Nephron progenitor cell (in vitro differentiated cells): ENCODE results near the gene RAN.

Source experiments
- DNase-seq: peaks from one replicate; pipeline ENCODE4 v3.0.0; 2021
- H3K27ac Mint-ChIP-seq: 2 replicates; pipeline ENCODE4 v1.8.0; 2021; ENCODE audit warnings: mild to moderate bottlenecking, moderate library complexity, mixed read lengths
- H3K27me3 Mint-ChIP-seq: 2 replicates; pipeline ENCODE4 v1.8.0; 2021; ENCODE audit warnings: mild to moderate bottlenecking, low read depth, mixed read lengths; ENCODE audit not compliant: poor library complexity
- H3K36me3 Mint-ChIP-seq: 2 replicates; pipeline ENCODE4 v1.8.0; 2021; ENCODE audit warnings: low read depth, mixed read lengths
- H3K4me1 Mint-ChIP-seq: 2 replicates; pipeline ENCODE4 v1.8.0; 2021; ENCODE audit warnings: mixed read lengths
- H3K4me3 Mint-ChIP-seq: 2 replicates; pipeline ENCODE4 v1.8.0; 2021; ENCODE audit warnings: mild to moderate bottlenecking, moderate library complexity, mixed read lengths
- H3K9me3 Mint-ChIP-seq: 2 replicates; pipeline ENCODE4 v1.8.0; 2021; ENCODE audit warnings: mild to moderate bottlenecking, moderate library complexity, mixed read lengths
- CTCF ChIP-seq: fragments of 200-600 bp; sonication (generic); IDR thresholded peaks from 2 replicates; pipeline ENCODE4 v1.5.0; 2021; ENCODE audit warnings: antibody characterized with exemption

The RAN gene

GRCh38 chr12:130871286-130872178, at the start of gene RAN:
Gene RAN (plus strand): TSS chr12:130872066. CDS start chr12:130872594, 528 bp downstream.
- TF ChIP-seq CTCF: no peak
- Mint-ChIP-seq H3K4me3 (peak within 1 kb of the TSS; percentile 98), H3K4me1 (peaks cover 40% of the 10 kb centered on the region), H3K27me3 (peaks cover 8% of the 10 kb centered on the region), H3K9me3 (peaks cover 18% of the 10 kb centered on the region), H3K27ac (peak within 1 kb of the TSS; percentile 96), H3K36me3 (peaks cover 39% of the 10 kb centered on the region)
- DNase-seq: peak; percentile 89

GRCh38 chr12:130825771-130826150, 46.1 kb upstream of the RAN start:
- DNase-seq: no peak
- peaks cover 33% of the 10 kb centered on the region for H3K4me1 Mint-ChIP-seq
- no peak for TF ChIP-seq CTCF
- H3K36me3 Mint-ChIP-seq: peaks cover 19% of the 10 kb centered on the region
- no peak overlapping the region for H3K27ac Mint-ChIP-seq
- no peak overlapping the region for H3K4me3 Mint-ChIP-seq
- H3K9me3 Mint-ChIP-seq: no peaks in the 10 kb centered on the region
- H3K27me3 Mint-ChIP-seq: peaks cover 3% of the 10 kb centered on the region

- Mint-ChIP-seq H3K4me3 (no peak overlapping the region), H3K27ac (no peak overlapping the region), H3K27me3 (peaks cover 3% of the 10 kb centered on the region), H3K36me3 (peaks cover 19% of the 10 kb centered on the region), H3K9me3 (no peaks in the 10 kb centered on the region), H3K4me1 (peaks cover 29% of the 10 kb centered on the region)
- peak; percentile 68 for TF ChIP-seq CTCF
- DNase-seq: peak; percentile 55
Observed at GRCh38 chr12:130826151-130826801, 45.6 kb upstream of the RAN start.

GRCh38 chr12:130827432-130827831, 44.4 kb upstream of the RAN start:
- no peak for TF ChIP-seq CTCF
- Mint-ChIP-seq H3K27me3 (peaks cover 3% of the 10 kb centered on the region), H3K9me3 (no peaks in the 10 kb centered on the region), H3K4me1 (peaks cover 34% of the 10 kb centered on the region), H3K4me3 (no peak overlapping the region), H3K27ac (no peak overlapping the region), H3K36me3 (peaks cover 19% of the 10 kb centered on the region)
- no peak for DNase-seq

- no peak overlapping the region for H3K4me3 Mint-ChIP-seq
- peaks cover 3% of the 10 kb centered on the region for H3K27me3 Mint-ChIP-seq
- peaks cover 49% of the 10 kb centered on the region for H3K4me1 Mint-ChIP-seq
- DNase-seq: no peak
- TF ChIP-seq CTCF: no peak
- no peaks in the 10 kb centered on the region for H3K9me3 Mint-ChIP-seq
- peaks cover 5% of the 10 kb centered on the region for H3K36me3 Mint-ChIP-seq
- no peak overlapping the region for H3K27ac Mint-ChIP-seq
Observed at GRCh38 chr12:130828895-130829294, 43.0 kb upstream of the RAN start.
